IMR-90 (cell line): Measurements from ENCODE around the gene DIP2A.

ENCODE experiments used
- CEBPB ChIP-seq: IDR thresholded peaks from 2 replicates; pipeline ENCODE4 v1.6.1; 2012; ENCODE audit warnings: low read depth, low read length, improper control_type of control experiment
- MAFK ChIP-seq: IDR thresholded peaks from 2 replicates; pipeline ENCODE4 v1.6.1; 2012; ENCODE audit warnings: low read depth, low read length, improper control_type of control experiment
- POLR2A ChIP-seq: IDR thresholded peaks from 2 replicates; pipeline ENCODE4 v1.6.1; 2012; ENCODE audit warnings: mild to moderate bottlenecking, low read depth, low read length
- RAD21 ChIP-seq: IDR thresholded peaks from 2 replicates; pipeline ENCODE4 v1.6.1; 2012; ENCODE audit warnings: low read length, improper control_type of control experiment
- RCOR1 ChIP-seq: IDR thresholded peaks from 2 replicates; pipeline ENCODE4 v1.6.1; 2012; ENCODE audit warnings: mild to moderate bottlenecking, low read length, improper control_type of control experiment; ENCODE audit not compliant: insufficient replicate concordance
- RFX5 ChIP-seq: IDR thresholded peaks from 2 replicates; pipeline ENCODE4 v1.8.0; 2012; ENCODE audit warnings: low read depth, mild to moderate bottlenecking, low read length, moderate library complexity
- TF ChIP-seq, protein P1 (sequence below): conservative IDR thresholded peaks from 2 replicates; pipeline ENCODE4 v1.5.1; 2012; ENCODE audit warnings: mild to moderate bottlenecking, low read depth, low read length, improper control_type of control experiment
- TF ChIP-seq, protein P2 (sequence below): fragments of 150-350 bp; IDR thresholded peaks from 2 replicates; pipeline ENCODE4 v1.6.1; 2017; ENCODE audit warnings: mild to moderate bottlenecking, antibody characterized with exemption, low read length, low read depth

DNA sequence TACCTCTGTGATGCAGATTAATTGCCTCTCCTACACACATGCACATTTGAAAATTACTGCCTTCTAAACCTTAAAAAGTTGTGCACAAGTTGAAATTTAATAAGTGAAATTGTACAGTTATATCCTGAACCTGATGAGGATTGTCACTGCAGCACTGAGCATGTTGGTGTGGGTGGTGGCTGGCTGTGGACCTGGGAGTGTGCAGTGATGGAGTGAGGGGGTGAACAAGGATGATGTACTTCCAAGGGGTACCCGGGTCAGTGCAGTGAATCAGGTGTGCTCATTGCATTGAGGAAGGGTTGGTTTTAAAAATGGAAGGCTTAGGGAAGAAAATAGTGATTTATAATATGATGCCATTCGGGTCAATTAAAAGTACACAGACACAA lies 24.1 kb downstream of the DIP2A start:
- TF ChIP-seq, protein P1, sequence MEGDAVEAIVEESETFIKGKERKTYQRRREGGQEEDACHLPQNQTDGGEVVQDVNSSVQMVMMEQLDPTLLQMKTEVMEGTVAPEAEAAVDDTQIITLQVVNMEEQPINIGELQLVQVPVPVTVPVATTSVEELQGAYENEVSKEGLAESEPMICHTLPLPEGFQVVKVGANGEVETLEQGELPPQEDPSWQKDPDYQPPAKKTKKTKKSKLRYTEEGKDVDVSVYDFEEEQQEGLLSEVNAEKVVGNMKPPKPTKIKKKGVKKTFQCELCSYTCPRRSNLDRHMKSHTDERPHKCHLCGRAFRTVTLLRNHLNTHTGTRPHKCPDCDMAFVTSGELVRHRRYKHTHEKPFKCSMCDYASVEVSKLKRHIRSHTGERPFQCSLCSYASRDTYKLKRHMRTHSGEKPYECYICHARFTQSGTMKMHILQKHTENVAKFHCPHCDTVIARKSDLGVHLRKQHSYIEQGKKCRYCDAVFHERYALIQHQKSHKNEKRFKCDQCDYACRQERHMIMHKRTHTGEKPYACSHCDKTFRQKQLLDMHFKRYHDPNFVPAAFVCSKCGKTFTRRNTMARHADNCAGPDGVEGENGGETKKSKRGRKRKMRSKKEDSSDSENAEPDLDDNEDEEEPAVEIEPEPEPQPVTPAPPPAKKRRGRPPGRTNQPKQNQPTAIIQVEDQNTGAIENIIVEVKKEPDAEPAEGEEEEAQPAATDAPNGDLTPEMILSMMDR, result no peak
- TF ChIP-seq RAD21 (no peak), POLR2A (no peak), MAFK (no peak), RCOR1 (no peak), RFX5 (no peak), CEBPB (no peak)
- TF ChIP-seq, protein P2, sequence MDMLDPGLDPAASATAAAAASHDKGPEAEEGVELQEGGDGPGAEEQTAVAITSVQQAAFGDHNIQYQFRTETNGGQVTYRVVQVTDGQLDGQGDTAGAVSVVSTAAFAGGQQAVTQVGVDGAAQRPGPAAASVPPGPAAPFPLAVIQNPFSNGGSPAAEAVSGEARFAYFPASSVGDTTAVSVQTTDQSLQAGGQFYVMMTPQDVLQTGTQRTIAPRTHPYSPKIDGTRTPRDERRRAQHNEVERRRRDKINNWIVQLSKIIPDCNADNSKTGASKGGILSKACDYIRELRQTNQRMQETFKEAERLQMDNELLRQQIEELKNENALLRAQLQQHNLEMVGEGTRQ, result no peak
